ENCODE results near the gene SLIT3. TPM values are rescaled to one million over a fixed set of nuclear protein-coding genes. Genes with fewer than 3 reads are reported as not detected.

The SLIT3 gene
- polyA plus RNA-seq, 4 donors = 55.4 to 60.5 (median 57.8) TPM

GRCh38 chr5:168796000-168796399, 504.9 kb downstream of the SLIT3 start:
- DNase-seq (ENCODE audit: low read depth in 4 of 4, low spot score in 3 of 4) = no peak

GRCh38 chr5:168793841-168794837, 506.8 kb downstream of the SLIT3 start:
- DNase-seq (ENCODE audit: low read depth in 4 of 4, low spot score in 3 of 4) = peak in 1 of 4 donors; percentile 33

- DNase-seq (ENCODE audit: low read depth in 4 of 4, low spot score in 3 of 4) = no peak
Observed at GRCh38 chr5:168792678-168793077, 508.3 kb downstream of the SLIT3 start.

- no peak for DNase-seq (ENCODE audit: low read depth in 4 of 4, low spot score in 3 of 4)
Observed at GRCh38 chr5:168790671-168791250, 510.2 kb downstream of the SLIT3 start.

- DNase-seq (ENCODE audit: low read depth in 4 of 4, low spot score in 3 of 4) = no peak
Observed at GRCh38 chr5:168790002-168790635, 510.8 kb downstream of the SLIT3 start.

GRCh38 chr5:168788786-168789185, 512.2 kb downstream of the SLIT3 start:
- no peak for DNase-seq (ENCODE audit: low read depth in 4 of 4, low spot score in 3 of 4)

- no peak for DNase-seq (ENCODE audit: low read depth in 4 of 4, low spot score in 3 of 4)
Observed at GRCh38 chr5:168788107-168788506, 512.8 kb downstream of the SLIT3 start.

GRCh38 chr5:168786147-168786546, 514.8 kb downstream of the SLIT3 start:
- DNase-seq (ENCODE audit: low read depth in 4 of 4, low spot score in 3 of 4) = no peak

- no peak for DNase-seq (ENCODE audit: low read depth in 4 of 4, low spot score in 3 of 4)
Observed at GRCh38 chr5:168784454-168784853, 516.5 kb downstream of the SLIT3 start.

- DNase-seq (ENCODE audit: low read depth in 4 of 4, low spot score in 3 of 4) = no peak
Observed at GRCh38 chr5:168781941-168782571, 518.9 kb downstream of the SLIT3 start.

- no peak for DNase-seq (ENCODE audit: low read depth in 4 of 4, low spot score in 3 of 4)
Observed at GRCh38 chr5:168780888-168781287, 520.1 kb downstream of the SLIT3 start.

GRCh38 chr5:168779333-168779732, 521.6 kb downstream of the SLIT3 start:
- DNase-seq (ENCODE audit: low read depth in 4 of 4, low spot score in 3 of 4) = no peak

GRCh38 chr5:168778536-168778935, 522.4 kb downstream of the SLIT3 start:
- DNase-seq (ENCODE audit: low read depth in 4 of 4, low spot score in 3 of 4) = no peak

GRCh38 chr5:168777651-168778050, 523.3 kb downstream of the SLIT3 start:
- no peak for DNase-seq (ENCODE audit: low read depth in 4 of 4, low spot score in 3 of 4)

- DNase-seq (ENCODE audit: low read depth in 4 of 4, low spot score in 3 of 4) = no peak
Observed at GRCh38 chr5:168776070-168776469, 524.9 kb downstream of the SLIT3 start.

- DNase-seq (ENCODE audit: low read depth in 4 of 4, low spot score in 3 of 4) = no peak
Observed at GRCh38 chr5:168773226-168773625, 527.7 kb downstream of the SLIT3 start.

- DNase-seq (ENCODE audit: low read depth in 4 of 4, low spot score in 3 of 4) = no peak
Observed at GRCh38 chr5:168772316-168772961, 528.5 kb downstream of the SLIT3 start.

- no peak for DNase-seq (ENCODE audit: low read depth in 4 of 4, low spot score in 3 of 4)
Observed at GRCh38 chr5:168771678-168772077, 529.3 kb downstream of the SLIT3 start.

- no peak for DNase-seq (ENCODE audit: low read depth in 4 of 4, low spot score in 3 of 4)
Observed at GRCh38 chr5:168770996-168771395, 529.9 kb downstream of the SLIT3 start.

GRCh38 chr5:168770036-168770498, 530.9 kb downstream of the SLIT3 start:
- DNase-seq (ENCODE audit: low read depth in 4 of 4, low spot score in 3 of 4) = no peak
